GM23338 (cell line): ENCODE measurements around the gene PGBD5.

ENCODE experiments used
- CREB1 ChIP-seq: fragments of 250-450 bp; sonication (Bioruptor Pico); IDR thresholded peaks from 2 replicates; pipeline ENCODE4 v1.5.0; 2020; ENCODE audit warnings: low read depth, mild to moderate bottlenecking, moderate library complexity
- TF ChIP-seq, protein P1 (sequence below), 2 experiments: fragments of 200-600 bp in 1 of 2; sonication (generic) in 1 of 2; conservative IDR thresholded peaks; 2 replicates each; pipeline versions ENCODE4 v1.5.1 to v1.6.1; 2016 to 2017; ENCODE audit warnings: antibody characterized with exemption in 2 of 2, low read depth in 2 of 2, mild to moderate bottlenecking in 2 of 2, moderate library complexity in 1 of 2

DNA sequence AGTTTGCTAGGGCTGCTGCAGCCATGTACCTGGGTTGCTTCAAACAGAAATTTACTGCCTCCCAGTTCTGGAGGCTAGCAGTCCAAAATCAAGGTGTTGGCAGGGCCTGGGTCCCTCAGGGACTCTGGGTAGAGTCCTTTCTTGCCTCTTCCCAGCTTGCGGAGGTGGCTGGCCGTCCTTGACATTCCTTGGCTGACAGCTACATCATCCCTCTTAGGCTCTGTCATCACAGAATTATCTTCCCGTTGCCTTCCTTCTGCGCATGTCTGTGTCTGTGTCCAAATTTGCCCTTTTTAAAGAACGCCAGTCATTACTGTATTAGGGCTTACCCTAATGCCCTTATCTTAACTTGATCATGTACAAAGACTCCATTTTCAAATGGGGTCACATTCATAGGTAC is 37.6 kb upstream of the PGBD5 start:
- no peak for TF ChIP-seq CREB1
- TF ChIP-seq, protein P1, sequence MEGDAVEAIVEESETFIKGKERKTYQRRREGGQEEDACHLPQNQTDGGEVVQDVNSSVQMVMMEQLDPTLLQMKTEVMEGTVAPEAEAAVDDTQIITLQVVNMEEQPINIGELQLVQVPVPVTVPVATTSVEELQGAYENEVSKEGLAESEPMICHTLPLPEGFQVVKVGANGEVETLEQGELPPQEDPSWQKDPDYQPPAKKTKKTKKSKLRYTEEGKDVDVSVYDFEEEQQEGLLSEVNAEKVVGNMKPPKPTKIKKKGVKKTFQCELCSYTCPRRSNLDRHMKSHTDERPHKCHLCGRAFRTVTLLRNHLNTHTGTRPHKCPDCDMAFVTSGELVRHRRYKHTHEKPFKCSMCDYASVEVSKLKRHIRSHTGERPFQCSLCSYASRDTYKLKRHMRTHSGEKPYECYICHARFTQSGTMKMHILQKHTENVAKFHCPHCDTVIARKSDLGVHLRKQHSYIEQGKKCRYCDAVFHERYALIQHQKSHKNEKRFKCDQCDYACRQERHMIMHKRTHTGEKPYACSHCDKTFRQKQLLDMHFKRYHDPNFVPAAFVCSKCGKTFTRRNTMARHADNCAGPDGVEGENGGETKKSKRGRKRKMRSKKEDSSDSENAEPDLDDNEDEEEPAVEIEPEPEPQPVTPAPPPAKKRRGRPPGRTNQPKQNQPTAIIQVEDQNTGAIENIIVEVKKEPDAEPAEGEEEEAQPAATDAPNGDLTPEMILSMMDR (conservative IDR thresholded peaks at IDR 0.05; ENCODE audit: low read depth in 2 of 2): no peak
